Ammon's horn (tissue), 1 donor: Measurements from ENCODE around the gene PLA2G12B.
"Not testable (repeated sequence)": the region's sequence is repeated elsewhere in the genome, so short reads cannot be mapped to it uniquely, and the experiment has no call there.

ENCODE experiments used
- DNase-seq: peaks from one replicate; pipeline ENCODE4 v3.0.0-alpha.2; 2016; ENCODE audit warnings: low spot score

The PLA2G12B gene

GRCh38 chr10:72954596-72955554, at the start of gene PLA2G12B:
Gene PLA2G12B, minus strand, starts transcription at chr10:72954806. Its CDS starts 121 bp downstream, at chr10:72954685.
- DNase-seq = no peak

GRCh38 chr10:73003822-73004221, 49.2 kb upstream of the PLA2G12B start:
- no peak for DNase-seq

GRCh38 chr10:73000973-73001372, 46.4 kb upstream of the PLA2G12B start:
- DNase-seq = no peak

DNA sequence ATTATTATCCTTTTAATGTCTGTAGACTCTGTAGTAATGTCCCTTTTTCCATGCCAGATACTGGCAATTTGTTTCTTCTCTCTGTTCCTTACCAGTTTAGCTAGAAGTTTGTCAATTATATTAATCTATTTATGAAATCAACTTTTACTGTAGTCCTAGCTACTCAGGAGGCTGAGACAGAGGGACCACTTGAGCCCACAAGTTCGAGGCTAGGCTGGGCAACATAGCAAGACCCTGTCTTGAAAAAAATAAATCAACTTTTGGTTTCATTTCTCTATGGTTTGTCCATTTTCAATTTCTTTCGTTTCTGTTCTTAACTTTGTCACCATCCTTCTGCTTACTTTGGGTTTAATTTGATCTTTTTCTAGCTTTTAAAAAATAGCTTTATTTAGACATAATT, 42.5 kb upstream of the PLA2G12B start:
- DNase-seq = no peak

DNA sequence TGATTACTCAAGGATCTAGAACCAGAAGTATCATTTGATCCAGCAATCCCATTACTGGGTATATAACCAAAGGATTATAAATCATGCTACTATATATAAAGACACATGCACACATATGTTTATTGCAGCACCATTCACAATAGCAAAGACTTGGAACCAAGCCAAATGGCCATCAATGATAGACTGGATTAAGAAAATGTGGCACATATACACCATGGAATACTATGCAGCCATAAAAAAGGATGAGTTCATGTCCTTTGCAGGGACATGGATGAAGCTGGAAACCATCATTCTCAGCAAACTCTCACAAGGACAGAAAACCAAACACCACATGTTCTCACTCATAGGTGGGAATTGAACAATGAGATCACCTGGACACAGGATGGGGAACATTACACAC, 40.9 kb upstream of the PLA2G12B start:
- not testable (repeated sequence) for DNase-seq

DNA sequence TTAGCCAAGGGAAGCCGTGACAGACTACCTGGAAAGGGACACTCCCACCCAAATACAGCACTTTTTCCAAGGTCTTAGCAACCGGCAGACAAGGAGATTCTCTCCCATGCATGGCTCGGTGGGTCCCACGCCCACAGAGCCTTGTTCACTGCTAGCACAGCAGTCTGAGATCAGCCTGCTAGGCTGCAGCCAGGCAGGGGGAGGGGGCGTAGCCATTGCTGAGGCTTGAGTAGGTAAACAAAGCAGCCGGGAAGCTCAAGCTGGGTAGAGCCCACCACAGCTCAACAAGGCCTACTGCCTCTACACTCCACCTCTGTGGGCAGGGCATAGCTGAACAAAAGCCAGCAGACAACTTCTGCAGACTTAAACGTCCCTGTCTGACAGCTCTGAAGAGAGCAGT, 35.2 kb upstream of the PLA2G12B start:
- DNase-seq = not testable (repeated sequence)

DNA sequence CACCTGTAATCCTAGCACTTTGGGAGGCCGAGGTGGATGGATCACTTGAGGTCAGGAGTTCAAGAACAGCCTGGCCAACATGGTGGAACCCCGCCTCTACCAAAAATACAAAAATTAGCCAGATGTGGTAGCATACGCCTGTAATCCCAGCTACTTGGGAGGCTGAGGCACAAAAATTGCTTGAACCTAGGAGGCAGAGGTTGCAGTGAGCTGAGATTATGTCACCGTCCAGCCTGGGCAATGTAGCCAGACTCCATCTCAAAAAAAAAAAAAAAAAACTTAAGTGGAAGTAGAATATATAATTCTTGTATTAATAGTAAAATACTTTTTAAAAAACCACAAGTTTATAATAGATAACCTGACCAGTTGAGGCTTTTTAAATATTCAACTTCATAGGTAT, 30.0 kb upstream of the PLA2G12B start:
- not testable (repeated sequence) for DNase-seq

DNA sequence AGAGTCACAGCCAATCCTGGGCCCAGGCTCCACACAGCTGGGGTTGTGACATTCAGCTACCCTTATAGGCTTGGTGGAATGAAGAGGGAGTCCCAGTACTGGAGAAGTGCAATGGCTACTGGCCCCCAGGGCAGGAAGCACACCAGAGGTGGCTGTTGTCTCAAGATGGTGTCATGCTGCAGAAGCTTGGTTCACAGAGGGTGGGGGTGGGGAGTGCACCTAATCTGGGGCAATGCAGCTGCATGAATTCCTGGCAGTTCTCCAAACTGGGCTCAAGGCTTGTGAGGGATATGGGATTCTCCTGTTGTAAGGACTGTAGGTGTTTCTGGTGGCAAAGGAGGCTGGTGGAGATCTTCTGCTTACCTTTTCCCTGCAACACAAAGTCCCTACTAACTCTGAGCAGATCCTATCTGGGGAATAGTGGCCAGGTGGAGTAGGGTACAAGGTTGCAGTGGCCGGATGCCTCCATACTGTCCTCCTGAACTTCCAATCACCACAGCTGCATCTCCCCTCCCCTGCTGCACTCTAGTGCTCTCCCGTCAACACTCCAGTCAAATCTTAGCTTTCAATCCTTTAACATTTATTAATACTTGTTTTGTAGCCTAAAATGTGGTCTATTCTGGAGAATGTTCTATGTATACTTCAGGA, 27.4 kb upstream of the PLA2G12B start:
- no peak for DNase-seq

DNA sequence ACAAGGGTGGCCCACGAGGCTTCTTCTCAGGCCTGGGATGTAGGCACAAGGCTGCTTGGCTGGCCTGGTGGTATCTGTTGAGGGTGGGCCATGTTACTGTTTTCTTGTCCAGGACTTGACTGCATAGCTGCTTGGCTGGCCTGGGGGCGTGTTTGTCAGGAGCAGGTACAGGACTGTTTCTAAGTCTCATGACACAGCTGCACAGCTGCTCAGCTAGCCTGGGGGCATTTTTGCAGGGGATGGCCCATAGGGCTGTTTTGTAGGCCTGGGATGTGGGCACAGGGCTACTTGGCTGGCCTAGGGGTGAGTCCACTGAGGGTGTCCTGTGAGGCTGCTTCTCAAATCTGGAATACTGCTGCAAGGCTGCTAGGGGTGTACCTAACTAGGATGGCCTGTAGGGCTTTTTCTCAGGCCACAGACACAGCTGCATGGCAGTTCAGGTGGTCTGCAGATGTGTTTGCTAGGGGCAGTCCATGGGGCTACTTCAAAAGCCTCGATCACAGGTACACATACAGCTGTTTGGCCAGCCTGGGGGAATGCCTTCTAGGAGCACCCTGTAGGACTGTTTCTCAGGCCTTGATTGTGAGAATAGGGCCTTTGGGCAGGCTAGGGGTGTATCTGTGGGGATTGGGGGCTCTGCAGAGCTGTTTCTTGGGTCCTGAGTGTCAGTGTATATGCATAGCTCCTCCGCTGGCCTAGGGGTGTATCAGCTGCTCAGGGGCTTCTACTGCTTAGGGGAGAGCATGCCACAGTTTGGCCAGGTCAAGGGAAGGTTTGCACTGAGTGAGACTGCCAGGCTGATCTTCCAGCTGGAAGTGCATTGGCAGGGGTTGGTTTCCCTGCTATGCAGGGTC, 26.6 kb upstream of the PLA2G12B start:
- no peak for DNase-seq

DNA sequence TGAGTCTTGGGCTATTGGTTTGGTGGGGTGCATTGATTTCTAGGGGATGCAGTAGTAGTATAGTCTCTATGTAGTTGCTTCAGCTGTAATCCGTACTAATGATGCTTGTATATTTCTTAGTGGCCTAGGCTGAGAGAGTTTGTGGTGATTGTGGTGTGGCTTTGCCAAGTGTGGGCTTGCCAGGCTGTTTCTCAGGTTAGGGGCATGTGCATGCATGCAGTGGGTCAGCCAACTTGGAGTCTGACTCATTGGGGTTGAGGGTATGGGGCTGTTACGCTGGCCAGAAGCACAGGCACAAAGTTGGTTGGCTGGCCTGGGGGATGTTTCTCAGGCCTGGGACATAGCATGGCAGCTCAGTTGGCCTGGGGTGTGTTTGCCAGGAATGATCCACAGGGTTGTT, 25.7 kb upstream of the PLA2G12B start:
- DNase-seq = no peak

GRCh38 chr10:72979709-72980108, 25.1 kb upstream of the PLA2G12B start:
- no peak for DNase-seq

- no peak for DNase-seq
Observed at GRCh38 chr10:72976886-72977285, 22.3 kb upstream of the PLA2G12B start.

DNA sequence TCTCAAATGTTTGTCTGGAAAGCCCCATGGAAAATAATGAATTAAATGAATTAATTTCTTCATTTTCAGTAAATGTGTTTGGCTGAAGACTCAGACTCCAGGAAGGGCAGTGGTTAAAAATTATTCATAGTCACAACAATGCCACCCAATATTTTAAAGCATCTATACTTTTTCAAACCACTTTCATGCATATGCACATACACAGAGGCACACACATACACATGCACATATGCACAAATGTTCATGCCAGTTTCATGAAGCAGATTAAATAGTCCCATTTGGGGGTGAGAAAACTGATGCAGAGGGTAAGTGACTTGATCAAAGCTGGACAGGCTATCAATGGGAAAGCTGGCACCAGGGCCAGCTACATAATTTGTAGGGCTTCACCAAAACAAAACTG, 1.4 kb upstream of the PLA2G12B start:
- no peak for DNase-seq

DNA sequence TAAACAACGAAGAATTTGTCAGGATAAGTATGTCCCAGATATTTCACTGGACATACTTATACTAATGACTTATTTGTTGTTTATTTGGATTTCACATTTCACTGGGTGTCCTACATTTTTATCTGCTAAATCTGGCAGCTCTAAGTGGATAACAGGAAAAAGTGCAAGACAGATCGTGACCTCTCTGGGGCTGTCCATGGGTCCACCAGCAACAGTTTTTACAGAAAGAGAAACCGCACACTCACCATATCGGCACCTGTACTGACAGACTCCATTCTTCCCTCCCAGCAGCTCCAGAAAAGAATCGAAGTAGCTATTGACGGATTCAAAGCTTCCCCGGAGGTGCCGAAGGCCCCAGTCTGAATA, 393 bp downstream of the PLA2G12B start:
- DNase-seq = no peak

- no peak for DNase-seq
Observed at GRCh38 chr10:72953687-72954086, 919 bp downstream of the PLA2G12B start.

- DNase-seq = no peak
Observed at GRCh38 chr10:72952642-72953158, 1.9 kb downstream of the PLA2G12B start.

DNA sequence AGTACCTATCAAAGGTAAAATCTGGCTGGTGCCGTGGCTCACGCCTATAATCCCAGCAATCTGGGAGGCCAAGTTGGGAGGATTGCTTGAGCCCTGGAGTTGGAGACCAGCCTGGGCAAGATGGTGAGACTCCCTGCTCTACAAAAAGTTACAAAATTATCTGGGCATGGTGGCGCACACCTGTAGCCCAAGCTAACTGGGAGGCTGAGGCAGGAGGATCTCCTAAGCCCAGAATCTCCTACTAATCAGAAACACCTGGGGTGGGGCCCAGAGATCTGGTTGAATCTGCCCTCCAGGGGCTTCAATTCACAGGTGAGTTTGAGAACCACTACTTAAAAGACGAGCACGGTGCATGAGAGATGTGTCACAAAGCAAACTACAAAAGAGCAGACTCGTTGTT, 2.4 kb downstream of the PLA2G12B start:
- DNase-seq = no peak

DNA sequence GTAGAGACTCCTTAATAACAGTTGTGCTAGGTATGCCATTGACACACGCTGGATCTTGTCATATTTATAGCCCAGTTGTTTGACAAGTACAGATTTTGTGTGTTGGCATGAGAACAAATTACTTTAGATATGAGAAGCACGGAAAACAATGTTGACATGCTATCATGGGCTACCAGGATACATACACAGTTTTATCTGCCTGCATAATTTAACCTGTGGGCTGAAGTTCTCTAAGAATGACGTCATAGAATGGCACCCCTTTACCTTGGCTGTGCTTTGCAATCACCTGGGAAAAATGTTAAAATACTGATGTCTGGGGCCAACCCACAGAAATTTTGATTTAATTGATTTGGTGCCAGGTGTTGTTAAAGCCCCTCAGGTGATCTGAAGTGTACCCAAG, 2.8 kb downstream of the PLA2G12B start:
- no peak for DNase-seq

- DNase-seq = no peak
Observed at GRCh38 chr10:72948762-72949161, 5.8 kb downstream of the PLA2G12B start.

GRCh38 chr10:72946963-72947362, 7.6 kb downstream of the PLA2G12B start:
- no peak for DNase-seq

- DNase-seq = no peak
Observed at GRCh38 chr10:72943498-72944234, 10.9 kb downstream of the PLA2G12B start.
